ENCODE results near the gene ITGB6. TPM values are rescaled to one million over a fixed set of nuclear protein-coding genes. Genes with fewer than 3 reads are reported as not detected.

ITGB6 gene
- total and polyA plus RNA-seq, 2 experiments from 2014 or later: 20.3 to 41.1 TPM

GRCh38 chr2:160063879-160064612 lies 136.0 kb downstream of the ITGB6 start:
- H4K20me1 ChIP-seq (ENCODE audit: insufficient read depth, poor library complexity, severe bottlenecking): no peaks in the 10 kb centered on the region
- DNase-seq (ENCODE audit: low spot score): no peak
- H3K27me3 ChIP-seq: no peaks in the 10 kb centered on the region
- WGBS (ENCODE audit: low lambda C conversion rate, missing lambda C conversion rate): 78% methylated on average over 4 of the region's 4 CpGs
- H2AFZ ChIP-seq: no peak overlapping the region
- H3K36me3 ChIP-seq (replicated peaks; ENCODE audit: insufficient read depth, low read depth): no peaks in the 10 kb centered on the region
- peak overlapping the region; percentile 82 for H3K4me2 ChIP-seq
- no peaks in the 10 kb centered on the region for H3K9me3 ChIP-seq (ENCODE audit: low read depth)
- peaks cover 8% of the 10 kb centered on the region for H3K79me2 ChIP-seq
- H3K4me3 ChIP-seq: no peak overlapping the region
- TF ChIP-seq EZH2phosphoT487 (IDR thresholded peaks at IDR 0.05; ENCODE audit: low read depth, severe bottlenecking, unreplicated experiment) (no peak), CTCF (IDR thresholded peaks at IDR 0.05; ENCODE audit: poor library complexity) (no peak), EZH2 (IDR thresholded peaks at IDR 0.05; ENCODE audit: borderline replicate concordance) (no peak)
- H3K4me1 ChIP-seq (ENCODE audit: insufficient read depth): peaks cover 9% of the 10 kb centered on the region
- H3K9me2 ChIP-seq (replicated peaks; ENCODE audit: insufficient read depth): no peaks in the 10 kb centered on the region
- H3K27ac ChIP-seq: peak overlapping the region; percentile 62

- peak overlapping the region; percentile 89 for H2AFZ ChIP-seq
- H3K36me3 ChIP-seq (replicated peaks; ENCODE audit: insufficient read depth, low read depth): no peaks in the 10 kb centered on the region
- no peaks in the 10 kb centered on the region for H3K9me3 ChIP-seq (ENCODE audit: low read depth)
- peaks cover 9% of the 10 kb centered on the region for H3K4me1 ChIP-seq (ENCODE audit: insufficient read depth)
- H3K9me2 ChIP-seq (replicated peaks; ENCODE audit: insufficient read depth): no peaks in the 10 kb centered on the region
- no peaks in the 10 kb centered on the region for H3K27me3 ChIP-seq
- H3K27ac ChIP-seq: peak overlapping the region; percentile 62
- no peak overlapping the region for H3K4me3 ChIP-seq
- peak overlapping the region; percentile 82 for H3K4me2 ChIP-seq
- H3K79me2 ChIP-seq: peaks cover 8% of the 10 kb centered on the region
- 45% methylated on average over 5 of the region's 5 CpGs for WGBS (ENCODE audit: low lambda C conversion rate, missing lambda C conversion rate)
- DNase-seq (ENCODE audit: low spot score): peak; percentile 21
- H4K20me1 ChIP-seq (ENCODE audit: insufficient read depth, poor library complexity, severe bottlenecking): no peaks in the 10 kb centered on the region
- TF ChIP-seq EZH2 (IDR thresholded peaks at IDR 0.05; ENCODE audit: borderline replicate concordance) (no peak), EZH2phosphoT487 (IDR thresholded peaks at IDR 0.05; ENCODE audit: low read depth, severe bottlenecking, unreplicated experiment) (no peak), CTCF (IDR thresholded peaks at IDR 0.05; ENCODE audit: poor library complexity) (no peak)
These were observed 136.8 kb downstream of the ITGB6 start for GRCh38 chr2:160063271-160063670.

- DNase-seq (ENCODE audit: low spot score): peak; percentile 67
- no peaks in the 10 kb centered on the region for H3K9me2 ChIP-seq (replicated peaks; ENCODE audit: insufficient read depth)
- peak within 1 kb of the TSS; percentile 62 for H3K27ac ChIP-seq
- no peaks in the 10 kb centered on the region for H3K27me3 ChIP-seq
- peaks cover 8% of the 10 kb centered on the region for H3K79me2 ChIP-seq
- peaks cover 9% of the 10 kb centered on the region for H3K4me1 ChIP-seq (ENCODE audit: insufficient read depth)
- peak within 1 kb of the TSS; percentile 89 for H2AFZ ChIP-seq
- peak within 1 kb of the TSS; percentile 82 for H3K4me2 ChIP-seq
- H3K9me3 ChIP-seq (ENCODE audit: low read depth): no peaks in the 10 kb centered on the region
- H3K4me3 ChIP-seq: peak within 1 kb of the TSS; percentile 96
- H4K20me1 ChIP-seq (ENCODE audit: insufficient read depth, poor library complexity, severe bottlenecking): no peaks in the 10 kb centered on the region
- no peaks in the 10 kb centered on the region for H3K36me3 ChIP-seq (replicated peaks; ENCODE audit: insufficient read depth, low read depth)
- TF ChIP-seq EZH2 (IDR thresholded peaks at IDR 0.05; ENCODE audit: borderline replicate concordance): no peak
- no peak for TF ChIP-seq CTCF (IDR thresholded peaks at IDR 0.05; ENCODE audit: poor library complexity)
- no peak for TF ChIP-seq EZH2phosphoT487 (IDR thresholded peaks at IDR 0.05; ENCODE audit: low read depth, severe bottlenecking, unreplicated experiment)
- under 1% methylated on average over 42 of the region's 52 CpGs for WGBS (ENCODE audit: low lambda C conversion rate, missing lambda C conversion rate)
These were observed 137.6 kb downstream of the ITGB6 start, which contains the start of gene PLA2R1 for GRCh38 chr2:160062292-160063005. TSS of gene PLA2R1 (minus strand) at chr2:160062615. CDS start at chr2:160062403, 212 bp downstream.
